GM21786 (cell line): Measurements from ENCODE around the gene NCAPH2.
"Not testable (repeated sequence)": the region's sequence is repeated elsewhere in the genome, so short reads cannot be mapped to it uniquely, and the experiment has no call there.

Experiments used
- ATAC-seq: cut with Tn5 transposase; IDR thresholded peaks from one replicate; pipeline ENCODE4 v1.9.1; 2021; ENCODE audit not compliant: unreplicated experiment

NCAPH2 gene

GRCh38 chr22:50517495-50518260 is 9.7 kb downstream of the NCAPH2 start:
- ATAC-seq: no peak

DNA sequence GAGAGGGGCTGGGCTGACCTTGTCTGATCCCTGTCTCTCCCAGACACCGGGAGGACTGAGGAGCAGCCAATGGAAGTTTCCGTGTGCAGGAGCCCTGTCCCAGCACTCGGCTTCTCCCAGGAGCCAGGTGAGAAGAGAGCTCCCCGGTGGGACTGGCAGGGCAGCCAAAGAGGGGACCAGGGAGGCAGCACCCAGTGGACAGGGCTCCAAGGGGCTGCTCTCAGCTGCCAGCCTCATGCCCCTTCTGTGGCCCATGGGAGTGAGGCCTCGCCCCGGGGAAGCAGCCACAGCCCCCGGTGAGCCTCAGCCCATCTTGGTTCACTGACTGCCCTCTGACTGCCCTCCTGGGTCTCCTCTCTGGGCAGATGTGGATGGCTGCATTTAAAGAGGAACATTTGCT is 10.6 kb downstream of the NCAPH2 start:
- no peak for ATAC-seq

- no peak for ATAC-seq
These were observed 11.1 kb downstream of the NCAPH2 start for GRCh38 chr22:50519151-50519550.

- not testable (repeated sequence) for ATAC-seq
These were observed 12.2 kb downstream of the NCAPH2 start for GRCh38 chr22:50520184-50520583.

- ATAC-seq: no peak
These were observed 12.9 kb downstream of the NCAPH2 start for GRCh38 chr22:50520826-50521453.

- no peak for ATAC-seq
These were observed 13.7 kb downstream of the NCAPH2 start for GRCh38 chr22:50521710-50522109.

- ATAC-seq: no peak
These were observed 14.3 kb downstream of the NCAPH2 start for GRCh38 chr22:50522208-50522805.

DNA sequence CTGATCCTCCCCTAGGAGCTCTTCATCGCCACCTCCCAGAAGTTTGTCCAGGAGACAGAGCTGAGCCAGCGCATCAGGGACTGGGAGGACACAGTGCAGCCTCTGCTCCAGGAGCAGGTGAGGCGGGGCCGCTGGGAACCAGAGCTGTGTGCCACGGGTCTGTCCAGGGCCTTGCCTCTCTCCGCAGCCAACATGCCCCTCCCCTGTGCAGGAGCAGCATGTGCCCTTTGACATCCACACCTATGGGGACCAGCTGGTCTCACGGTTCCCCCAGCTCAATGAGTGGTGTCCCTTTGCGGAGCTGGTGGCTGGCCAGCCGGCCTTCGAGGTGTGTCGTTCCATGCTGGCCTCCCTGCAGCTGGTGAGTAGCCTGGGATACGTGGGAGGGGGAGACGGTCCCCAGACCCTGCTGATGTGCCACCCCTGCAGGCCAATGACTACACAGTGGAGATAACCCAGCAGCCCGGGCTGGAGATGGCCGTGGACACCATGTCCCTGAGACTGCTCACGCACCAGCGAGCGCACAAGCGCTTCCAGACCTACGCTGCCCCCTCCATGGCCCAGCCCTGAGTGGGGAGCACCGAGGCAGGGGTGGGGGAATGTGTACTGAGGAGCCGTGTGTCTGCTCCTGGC is 14.9 kb downstream of the NCAPH2 start:
- no peak for ATAC-seq

- no peak for ATAC-seq
These were observed 15.4 kb downstream of the NCAPH2 start for GRCh38 chr22:50523458-50523805.

DNA sequence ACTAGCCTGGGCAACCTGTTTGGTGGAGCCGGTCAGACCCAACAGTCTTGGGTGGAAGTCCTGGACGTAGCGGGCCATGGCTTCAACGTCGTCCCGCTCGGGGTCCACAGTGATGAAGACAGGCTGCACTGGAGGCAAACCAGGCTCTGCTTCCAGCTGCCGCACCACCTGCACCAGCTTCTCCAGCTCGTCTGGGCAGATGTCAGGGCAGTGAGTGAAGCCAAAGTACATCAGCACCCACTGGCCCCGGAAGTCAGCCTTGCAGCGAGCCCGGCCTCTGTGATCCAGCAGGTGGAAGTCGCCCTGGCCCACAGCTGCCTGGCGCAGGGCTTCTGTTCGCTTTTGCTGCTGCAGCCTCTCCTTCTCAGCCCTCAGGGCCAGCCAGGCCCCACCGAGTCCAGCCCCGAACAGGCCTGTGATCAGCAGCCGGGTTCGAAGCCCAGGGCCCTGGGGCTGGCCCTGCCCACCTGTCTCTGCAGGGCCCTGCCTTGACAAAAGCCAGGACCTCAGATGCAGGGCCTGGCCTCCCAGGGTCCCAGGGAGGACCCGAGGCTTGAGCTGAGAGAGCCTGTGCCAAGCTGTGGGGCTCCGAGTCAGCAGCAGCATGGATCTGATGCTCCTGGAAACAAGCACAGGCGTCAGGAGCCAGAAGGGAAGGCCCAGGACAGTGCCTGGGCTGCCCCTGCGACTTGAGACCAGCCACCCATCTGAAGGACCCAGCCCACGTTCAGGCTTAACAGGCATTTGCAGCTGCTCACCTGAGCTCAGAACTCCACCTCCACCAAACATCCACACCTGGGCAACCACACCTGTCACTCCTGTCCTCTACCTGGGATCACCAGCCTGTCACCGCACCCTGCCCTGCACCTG is 16.0 kb downstream of the NCAPH2 start:
- no peak for ATAC-seq

GRCh38 chr22:50524676-50525103 is 16.7 kb downstream of the NCAPH2 start:
- no peak for ATAC-seq

DNA sequence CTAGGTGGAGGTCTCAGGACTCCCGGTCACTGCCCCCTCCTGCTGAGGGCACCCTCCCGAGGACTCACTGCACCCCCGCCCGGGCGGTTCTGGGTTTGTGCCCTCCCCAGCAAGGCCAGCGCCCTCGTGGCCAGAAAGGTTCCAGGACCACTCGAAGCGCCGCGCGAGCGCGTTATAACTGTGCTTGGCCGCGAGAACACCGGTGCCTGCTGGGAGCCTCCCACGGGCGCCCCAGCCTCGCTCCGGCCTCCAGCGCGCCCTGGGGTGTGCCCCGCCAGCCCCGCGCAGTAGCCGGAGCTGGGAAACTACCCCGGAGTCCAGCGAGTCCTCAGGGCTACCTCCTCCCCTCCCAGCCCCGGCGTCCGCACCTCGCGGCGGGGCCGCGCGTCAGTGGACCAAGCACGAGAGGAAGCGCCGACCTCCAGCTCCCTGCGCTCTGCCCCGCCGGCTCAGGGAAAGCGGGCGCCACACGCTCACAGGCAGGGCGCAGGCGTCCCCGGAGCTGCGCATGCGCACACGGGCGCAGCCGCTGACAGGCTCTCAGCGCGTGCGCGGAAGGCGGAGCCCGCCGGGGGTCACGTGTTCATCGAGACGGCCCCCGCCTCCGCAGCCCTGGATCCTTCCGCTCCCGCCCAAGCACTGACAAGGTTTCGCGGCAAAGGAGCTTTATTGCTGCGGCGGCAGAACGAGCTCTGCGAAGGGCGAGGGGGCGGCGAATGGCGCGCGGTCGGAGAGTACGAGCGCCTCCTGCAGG is 17.3 kb downstream of the NCAPH2 start, which contains the start of gene SCO2:
Gene SCO2 (minus strand): TSS at position 495 of the 754 bp plus-strand sequence. CDS start 1,187 bp downstream, outside the sequence.
- ATAC-seq: peak; percentile 32

DNA sequence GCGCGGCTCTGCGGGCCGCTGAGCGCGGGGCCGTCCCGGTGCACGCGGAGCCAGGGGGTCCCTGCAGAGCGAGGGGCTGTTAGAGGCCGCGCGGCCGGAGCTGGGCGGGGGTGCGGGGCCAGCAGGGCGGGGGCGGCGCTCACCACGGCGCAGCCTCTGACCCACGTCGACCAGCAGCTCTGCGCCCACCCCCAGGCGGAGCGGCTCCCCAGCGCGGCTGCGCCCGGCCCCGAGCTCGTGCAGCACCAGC is 17.8 kb downstream of the NCAPH2 start:
- ATAC-seq: no peak

GRCh38 chr22:50526108-50526833 is 18.2 kb downstream of the NCAPH2 start:
- ATAC-seq: peak; percentile 21

DNA sequence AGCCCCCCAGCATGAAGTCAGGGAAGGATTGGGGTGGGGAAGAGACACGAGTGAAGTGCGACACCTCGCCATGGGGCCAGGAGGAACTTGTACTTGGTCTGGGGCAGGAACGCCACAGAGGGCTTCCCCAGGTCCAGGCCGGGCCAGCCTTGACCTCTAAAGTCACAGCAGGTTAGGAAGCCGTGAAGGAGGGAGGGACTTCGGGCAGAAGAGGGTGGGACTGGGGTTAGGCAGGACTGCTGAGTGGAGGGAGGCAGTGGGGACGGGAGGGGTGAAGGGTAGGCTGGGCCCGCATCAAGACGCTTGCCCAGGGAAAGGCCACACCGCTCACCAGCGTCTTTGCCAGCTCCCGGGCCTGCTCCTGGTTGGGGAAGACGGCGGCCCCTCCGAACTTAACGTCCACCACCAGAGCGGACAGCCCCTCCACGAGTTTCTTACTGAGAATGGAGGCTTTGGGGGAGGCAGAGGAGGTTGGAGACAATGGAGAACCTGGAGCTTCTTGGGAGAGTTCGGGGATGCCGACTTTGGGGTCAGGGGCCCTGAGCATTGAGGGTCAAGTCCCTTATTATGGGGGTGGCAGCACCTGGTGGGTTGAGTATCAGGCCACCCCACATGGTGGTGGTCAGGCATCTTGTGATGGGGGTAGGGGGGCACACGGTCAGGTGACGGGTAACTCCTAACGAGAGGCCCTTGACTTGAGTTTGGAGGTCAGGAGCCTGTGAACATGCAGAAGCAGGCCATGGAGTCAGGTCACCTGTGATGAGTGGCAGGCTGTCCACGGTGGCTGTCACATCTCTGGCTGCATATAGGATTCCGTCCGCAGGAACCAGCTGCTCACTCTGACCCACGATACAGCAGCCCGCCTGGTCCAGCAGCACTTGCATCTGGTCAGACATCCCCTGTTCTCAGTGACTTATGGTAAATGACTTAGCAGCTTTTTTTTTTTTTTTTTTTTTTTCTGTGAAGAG is 19.1 kb downstream of the NCAPH2 start:
- ATAC-seq: no peak

GRCh38 chr22:50527921-50528681 is 20.1 kb downstream of the NCAPH2 start:
- no peak for ATAC-seq

GRCh38 chr22:50528682-50529415 is 20.8 kb downstream of the NCAPH2 start:
- no peak for ATAC-seq
